HG03095 (cell line): ENCODE measurements around the gene MBNL1.

Source experiments
- ATAC-seq: cut with Tn5 transposase; IDR thresholded peaks from one replicate; pipeline ENCODE4 v1.9.1; 2021; ENCODE audit warnings: moderate library complexity; ENCODE audit not compliant: unreplicated experiment

The MBNL1 gene

DNA sequence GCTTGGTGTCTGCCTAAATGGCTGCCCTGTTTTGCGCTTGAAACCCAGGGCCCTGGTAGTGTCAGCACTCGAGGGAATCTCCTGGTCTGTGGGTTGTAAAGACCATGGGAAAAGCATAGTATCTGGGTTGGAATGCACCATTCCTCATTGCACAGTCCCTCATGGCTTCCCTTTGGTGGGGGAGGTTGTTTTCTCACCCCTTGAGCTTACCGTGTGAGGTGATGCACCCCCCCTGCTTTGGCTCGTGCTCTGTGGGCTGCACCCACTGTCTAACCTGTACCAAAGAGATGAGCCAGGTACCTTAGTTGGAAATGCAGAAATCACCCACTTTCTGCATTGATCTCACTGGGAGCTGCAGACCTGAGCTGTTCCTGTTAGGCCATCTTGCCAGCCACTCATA lies 104.7 kb downstream of the MBNL1 start:
- ATAC-seq, result no peak

DNA sequence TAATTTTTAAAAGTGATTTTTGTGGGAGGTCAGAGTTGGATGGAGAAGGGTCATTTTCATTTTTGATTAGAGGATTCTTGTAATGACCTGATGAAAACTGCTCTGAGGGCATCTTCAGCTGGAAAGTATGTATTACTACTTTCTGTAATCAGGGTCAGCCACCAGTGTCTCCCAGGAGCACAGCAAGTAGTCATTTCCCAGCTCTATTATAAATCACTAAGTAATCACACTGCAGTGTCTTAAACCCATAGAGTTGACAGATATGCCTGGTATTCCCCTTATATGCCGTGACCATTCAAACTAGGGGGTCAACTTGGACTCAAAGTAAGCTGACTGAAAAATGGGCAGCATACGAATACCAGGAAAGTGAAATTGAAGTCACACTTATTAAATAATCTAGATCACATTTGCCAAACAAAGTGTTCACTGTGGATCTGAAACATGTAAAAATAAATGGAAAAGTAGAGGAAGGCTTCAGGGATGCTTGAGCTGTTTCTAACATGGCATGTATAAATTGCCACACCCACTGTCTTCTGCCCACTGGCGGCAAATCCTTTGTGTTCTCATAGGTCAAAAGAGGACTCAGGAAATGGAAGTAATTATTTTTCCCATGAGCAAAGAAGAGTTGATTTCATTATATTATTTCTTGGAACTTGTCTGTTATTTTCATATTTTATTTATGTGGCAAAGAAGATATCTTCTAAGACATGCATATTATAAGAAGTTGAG lies 105.7 kb downstream of the MBNL1 start:
- peak; percentile 36 for ATAC-seq

DNA sequence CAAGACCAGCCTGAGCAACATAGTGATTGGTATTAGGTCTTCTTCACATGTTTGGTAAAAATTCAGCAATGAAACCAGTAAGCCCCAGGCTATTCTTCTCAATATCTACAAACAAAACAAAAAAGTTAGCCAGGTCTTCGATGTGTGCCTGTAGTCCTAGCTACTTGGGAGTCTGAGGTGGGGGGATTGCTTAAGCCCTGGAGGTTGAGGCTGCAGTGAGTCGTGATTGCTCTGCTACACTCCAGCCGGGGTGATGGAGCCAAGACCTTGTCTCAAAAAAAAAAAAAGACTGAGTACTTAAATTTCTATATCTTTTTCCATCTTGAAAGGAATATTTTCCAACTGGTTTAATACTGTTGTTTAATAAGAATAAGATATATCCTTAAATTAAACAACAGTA lies 106.8 kb downstream of the MBNL1 start:
- no peak for ATAC-seq

DNA sequence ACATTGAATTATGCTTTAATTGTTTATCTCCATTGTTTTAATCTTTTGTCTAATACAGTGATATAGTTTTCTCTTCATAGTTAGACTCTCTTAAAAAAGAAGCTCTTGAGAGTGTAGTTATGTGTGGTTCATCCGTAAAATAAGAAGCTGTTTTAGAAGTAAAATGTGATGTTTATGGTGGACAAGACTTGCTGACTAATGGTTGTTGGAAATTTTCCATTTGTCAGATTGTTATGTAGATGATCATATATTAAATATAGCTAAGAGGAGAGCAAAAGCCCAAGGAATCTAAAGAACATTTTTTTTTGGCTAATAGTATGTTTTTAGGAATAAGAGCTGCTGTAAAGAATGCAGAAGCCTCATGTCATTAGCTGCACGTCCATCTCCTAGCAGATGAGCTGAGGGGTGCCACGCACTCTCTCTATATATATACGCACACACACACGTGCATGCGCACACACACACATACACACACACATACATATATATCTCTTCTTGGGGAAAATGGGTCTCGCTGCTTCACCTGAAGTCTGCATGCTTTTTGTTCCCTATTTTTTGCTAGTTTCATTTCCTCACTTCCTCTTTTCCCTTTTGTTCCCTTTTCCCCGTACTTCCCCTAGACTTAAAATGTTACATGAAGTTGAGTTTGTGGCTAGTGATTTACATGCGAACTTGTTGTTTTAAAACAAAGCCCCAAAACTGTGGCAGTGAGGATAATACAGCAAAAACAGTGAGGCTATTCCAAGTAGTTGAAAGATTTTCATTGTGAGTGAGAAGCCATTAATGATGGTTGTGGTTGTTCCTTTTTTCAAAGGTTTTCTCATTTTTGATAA lies 107.8 kb downstream of the MBNL1 start:
- peak; percentile 72 for ATAC-seq

DNA sequence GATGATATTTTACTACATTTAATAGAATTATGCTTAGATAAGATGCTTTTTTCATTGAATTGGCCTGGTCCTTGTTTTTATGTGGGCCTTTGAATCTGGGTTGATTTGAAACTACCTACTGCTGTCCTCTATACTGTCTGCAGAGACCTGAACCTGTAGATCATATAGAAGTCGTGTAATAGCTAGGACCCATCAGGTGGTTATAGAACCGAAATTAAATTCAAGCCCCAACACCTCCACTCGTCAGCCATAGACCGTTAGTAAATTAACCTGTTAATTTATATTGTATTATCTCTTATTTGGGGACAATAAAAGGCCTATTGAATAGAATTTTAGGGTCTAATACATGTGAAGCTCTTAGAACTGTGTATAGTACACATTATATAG lies 108.4 kb downstream of the MBNL1 start:
- no peak for ATAC-seq

DNA sequence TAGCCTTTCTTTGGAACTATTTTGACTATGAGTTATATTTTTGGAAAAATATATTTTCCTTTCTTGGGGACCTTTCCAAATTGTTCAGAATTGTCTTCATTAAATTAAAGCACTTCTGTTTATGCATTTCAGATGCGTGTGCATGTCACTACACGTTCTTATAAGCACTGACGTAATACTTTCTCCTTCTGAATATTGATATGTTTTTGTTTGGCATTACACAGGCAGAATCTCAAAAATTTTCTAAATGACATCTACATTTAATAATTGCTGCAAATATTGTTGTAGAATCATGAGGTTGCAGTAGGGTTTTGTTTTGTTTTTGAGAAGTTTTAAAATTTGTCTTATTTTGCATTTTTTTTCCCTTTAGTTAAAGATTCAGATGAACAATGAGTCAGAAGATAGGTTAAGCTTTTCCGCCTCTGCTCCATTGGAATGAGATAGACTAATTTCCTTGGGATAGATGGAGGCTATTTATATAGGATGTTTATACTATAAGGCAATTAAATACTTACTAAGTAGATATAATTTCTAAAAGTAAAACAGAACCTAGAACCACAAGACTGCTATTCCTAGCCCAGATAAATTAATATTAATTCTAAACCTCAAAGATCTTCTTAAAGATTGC lies 110.8 kb downstream of the MBNL1 start:
- no peak for ATAC-seq

DNA sequence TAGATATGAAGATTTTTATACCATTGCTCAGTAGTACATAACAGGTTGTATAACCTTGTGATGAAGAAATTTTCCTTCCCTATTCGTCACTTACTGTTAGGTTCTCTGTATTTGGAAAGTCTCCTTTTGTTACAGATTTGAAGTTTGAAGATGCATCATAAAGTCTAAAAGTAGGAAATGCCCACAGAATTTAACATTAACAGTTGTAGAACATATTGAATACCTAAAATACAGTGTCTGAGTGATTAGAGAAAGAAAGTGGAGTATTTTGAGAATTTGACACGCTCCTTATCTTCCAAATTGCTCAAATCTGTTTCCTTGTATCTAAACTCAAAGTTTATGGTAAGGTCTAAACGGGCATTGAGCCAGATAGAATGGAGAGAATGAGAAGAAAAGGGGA lies 111.3 kb downstream of the MBNL1 start:
- no peak for ATAC-seq

DNA sequence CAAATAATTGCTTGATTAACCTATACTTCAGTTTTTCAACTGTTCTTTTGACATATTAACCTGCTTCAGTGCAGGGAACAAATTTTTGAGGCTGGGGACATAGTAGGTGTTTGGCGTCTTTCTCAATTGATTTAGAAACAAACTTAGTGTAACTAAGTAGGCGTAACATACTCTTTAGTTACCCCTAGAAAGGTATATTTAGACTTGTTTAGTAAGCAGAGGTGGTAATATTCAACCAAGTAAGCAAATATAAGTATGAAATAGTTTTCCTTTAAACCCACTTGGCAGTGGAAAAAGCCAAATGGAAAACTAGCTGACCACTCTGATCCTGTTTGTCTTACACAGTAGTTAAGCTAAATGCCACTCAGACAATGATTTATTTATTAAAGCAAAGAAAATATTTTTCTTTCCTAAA lies 113.2 kb downstream of the MBNL1 start:
- no peak for ATAC-seq

DNA sequence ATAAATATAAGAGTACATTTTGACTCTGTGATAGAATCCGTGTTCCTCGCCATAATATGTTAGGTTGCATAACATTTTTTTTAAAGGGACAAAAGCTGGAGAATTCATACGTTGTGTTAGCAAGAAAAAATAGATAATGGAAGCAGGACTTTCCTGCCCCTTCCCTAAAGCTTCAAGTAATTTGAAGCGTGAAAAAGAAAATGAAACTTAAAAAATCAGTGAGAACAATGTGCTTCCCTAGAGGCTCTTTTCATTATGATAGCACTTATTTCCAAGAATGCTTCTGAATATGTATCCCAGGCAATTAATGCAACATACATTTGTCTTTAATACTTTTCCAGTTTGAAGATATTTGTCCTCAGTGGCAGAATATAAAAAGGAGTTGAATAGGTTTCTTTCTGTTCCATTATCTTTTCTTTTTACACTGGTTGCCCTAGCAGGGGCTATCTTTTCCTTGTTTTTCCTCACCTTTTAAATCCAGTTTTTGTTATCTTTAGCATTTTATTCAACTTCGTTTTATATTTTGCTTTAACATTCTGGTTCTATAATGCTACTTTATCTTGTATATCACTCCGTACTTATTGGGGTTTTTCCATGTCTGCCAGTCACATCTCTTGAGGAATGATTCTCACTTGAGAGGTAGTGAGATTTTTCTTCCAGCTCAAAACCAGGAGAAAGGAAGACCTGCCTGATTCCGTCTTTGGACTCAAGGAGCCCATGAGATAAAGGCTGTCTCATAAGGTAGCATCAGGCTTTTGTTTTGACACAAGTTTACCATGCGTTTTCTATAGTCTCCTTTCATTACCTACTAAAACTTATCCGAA lies 113.8 kb downstream of the MBNL1 start:
- no peak for ATAC-seq

DNA sequence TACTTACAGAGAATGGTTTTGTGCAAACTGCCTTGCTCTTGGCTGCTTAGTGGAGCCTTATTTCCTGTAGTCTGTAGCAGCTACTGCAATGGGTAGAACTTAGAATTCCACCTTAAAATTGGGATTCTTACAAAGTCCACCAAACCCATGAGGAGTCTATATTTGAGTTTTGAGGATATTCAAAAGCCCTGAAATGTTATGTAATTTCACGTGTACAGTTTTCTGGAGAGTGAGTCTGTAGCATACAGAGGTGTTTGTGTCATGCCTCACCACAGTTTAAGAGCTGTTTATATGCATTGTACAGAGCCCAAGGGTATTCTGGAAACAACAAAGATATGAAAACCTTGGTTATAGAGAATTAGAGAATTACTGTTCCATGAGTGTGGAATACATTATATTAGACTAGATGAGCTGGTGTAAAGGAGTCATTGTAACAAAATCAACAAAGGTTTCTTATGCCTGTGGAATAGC lies 114.4 kb downstream of the MBNL1 start:
- no peak for ATAC-seq

DNA sequence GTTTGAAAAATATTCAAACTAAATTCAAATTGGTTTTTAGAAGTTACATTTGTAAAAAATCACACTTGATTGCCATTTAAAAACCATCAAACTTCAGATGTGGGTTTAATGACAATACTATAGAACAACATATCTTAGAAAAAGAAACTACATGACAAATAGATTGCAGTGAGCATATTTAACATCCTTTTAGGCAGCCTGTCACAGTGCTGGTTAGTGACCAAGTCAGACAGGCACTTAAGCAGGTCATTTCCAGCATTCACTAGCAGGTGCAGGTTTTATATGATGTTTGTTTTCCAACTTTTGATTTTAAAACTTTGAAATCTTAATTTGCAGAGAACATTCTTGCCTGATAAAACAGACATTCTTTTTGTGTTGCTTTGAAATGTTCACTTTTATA lies 115.7 kb downstream of the MBNL1 start:
- no peak for ATAC-seq

DNA sequence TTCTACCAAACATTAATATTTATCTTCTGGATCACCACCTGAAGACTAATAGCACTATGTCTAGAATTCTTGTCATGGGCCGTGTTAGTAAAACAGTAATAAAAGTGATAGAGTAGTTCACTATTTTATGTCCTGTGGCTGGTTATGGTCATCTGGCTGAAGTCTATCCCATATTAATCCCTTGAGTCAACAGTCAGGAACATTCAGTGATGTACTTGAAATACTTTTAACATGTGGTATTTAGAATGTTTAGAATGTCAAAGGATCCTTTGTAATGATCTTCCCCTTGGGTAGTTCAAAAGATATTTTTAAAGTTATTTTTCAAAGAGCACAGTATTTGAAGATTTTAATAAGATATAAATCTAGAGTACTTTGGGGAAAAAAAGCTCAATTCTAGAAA lies 117.0 kb downstream of the MBNL1 start:
- no peak for ATAC-seq

DNA sequence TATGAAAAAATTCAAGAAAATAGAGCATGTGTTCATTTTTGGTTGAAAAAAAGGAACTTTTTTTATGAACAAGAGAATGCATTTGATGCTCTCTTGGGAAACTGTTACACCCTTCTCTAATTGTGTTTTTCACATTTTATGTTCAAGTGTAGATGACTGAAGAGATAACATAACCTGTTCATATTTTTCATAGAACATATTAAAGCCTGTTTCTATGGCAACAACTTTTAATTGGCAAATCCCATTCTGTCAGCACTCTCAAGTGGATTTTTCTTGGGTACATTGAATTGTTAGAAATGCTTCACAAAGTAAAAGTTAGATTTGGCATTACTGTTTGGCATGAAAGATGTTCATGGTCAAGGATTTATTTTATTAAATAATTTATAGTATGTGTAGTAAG lies 117.5 kb downstream of the MBNL1 start:
- ATAC-seq, result no peak

DNA sequence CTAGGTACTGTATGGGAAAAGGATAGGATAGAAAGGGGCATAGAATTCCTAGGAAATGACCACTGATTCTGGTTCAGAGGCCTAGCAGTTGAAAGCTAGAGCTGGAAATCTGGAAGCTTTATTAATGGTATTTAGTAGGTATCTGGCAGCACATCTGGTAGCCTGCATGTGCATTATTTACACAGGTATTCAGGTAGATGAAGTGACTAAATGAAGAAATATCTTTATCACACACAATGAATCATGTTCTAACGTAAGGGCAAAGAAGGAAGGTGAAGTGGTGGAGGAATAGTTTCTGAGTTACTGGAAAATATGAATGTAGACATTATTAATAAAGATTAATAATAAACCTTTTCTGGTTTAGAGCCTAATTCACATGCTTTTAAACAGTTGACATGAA lies 119.9 kb downstream of the MBNL1 start:
- no peak for ATAC-seq

DNA sequence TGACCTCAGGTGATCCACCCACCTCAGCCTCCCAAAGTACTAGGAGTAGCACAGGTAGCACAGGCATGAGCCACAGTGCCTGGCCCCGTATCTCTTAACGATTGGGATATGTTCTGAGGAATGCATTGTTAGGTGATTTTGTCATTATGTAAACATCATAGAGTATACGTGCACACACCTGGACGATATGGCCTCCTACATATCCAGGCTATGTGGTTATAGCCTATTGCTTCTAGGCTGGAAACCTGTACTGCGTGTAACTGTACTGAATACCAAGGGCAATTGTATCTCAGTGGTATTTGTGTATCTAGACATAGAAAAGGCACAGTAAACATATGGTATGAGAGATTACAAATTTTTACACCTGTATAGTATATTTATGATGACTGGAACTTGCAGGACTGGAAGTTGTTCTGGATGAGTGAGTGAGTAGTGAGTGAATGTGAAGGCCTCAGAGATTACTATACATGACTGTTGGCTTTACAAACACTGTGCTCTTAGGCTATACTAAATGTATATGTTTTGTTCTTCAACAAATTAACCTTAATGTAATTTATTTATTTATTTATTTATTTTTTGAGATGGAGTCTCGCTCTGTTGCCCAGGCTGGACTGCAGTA lies 120.7 kb downstream of the MBNL1 start:
- ATAC-seq, result no peak

DNA sequence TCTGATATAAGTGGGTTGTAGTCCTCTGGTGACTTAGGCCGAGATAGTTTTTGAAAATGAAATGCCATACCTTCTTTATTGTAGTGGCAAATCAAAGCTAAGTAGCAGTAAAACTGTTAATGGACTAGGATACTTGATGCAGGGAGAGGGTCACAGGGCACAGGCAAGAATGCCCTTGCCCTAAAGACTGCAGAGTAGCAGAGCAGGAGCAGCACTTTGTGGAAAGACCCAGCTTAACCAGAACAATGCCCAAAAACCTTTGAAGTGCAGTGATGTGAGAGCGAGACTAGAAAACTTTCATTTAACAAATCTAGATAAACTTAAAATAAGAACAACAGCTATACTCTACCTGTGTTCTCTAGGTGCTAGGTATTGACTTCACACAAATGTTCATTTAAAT lies 121.9 kb downstream of the MBNL1 start:
- no peak for ATAC-seq

DNA sequence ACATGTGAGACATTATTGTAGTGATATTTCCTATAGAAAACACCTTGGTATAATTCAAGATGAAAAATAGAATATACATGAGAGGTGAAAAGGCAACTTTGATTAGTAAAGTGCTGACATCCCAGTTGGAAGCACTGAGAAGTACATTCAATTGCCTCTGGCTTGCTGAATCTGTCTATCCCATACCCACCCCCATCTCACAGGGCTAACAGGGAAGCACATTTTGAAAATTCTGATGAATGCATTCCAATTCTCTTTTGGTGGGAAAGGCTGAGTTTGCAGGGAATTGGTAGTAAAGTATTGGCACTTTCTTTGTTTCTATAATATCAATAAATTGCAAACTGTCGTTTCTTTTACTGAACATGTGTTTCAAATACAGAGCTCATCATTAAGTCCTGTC lies 122.9 kb downstream of the MBNL1 start:
- ATAC-seq, result no peak

DNA sequence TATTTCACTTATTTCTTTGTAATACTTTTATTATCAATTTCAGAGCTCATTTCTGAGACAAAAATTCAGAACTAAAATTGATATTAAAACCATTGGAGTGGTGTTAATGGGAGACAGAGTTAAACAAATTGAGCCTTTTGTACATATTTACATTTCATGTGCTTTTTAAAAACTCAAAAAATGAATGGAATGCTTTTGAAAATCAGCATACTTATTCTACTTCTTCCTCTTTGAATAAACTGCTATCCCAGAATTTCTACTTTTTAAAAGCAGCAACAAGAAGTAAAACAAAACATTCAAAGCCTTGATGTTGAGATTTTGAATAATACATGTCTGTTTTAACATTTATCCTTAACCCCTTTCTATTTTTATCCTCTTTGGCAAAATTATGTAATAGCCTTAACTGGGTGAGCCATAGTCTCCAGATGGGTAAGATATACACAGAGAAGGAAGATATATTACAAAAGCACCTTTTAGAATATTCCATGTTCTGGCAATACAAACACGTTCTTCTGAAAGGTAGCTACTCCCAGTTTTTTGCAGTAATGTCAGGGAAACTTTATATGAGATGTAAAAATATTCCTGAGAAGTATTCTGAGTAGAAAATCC lies 123.6 kb downstream of the MBNL1 start:
- no peak for ATAC-seq

DNA sequence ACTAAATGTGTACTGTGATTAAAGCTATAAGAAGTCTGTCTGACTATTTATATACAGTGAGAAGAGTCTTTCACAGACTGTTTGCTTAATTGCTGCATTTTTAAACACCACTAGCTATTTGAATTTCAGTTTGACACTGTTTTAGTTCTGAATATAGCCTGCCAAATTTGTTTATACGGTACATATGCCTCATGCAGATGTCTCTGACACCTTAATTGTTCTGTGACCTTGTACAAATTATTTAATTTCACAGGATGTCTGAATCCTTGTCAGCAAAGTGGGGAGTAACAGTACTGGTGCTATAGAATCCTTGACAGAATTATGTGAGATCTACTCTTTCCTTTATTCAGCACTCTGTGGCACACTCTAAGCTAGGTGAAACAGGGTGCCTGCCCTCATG lies 125.5 kb downstream of the MBNL1 start:
- no peak for ATAC-seq

DNA sequence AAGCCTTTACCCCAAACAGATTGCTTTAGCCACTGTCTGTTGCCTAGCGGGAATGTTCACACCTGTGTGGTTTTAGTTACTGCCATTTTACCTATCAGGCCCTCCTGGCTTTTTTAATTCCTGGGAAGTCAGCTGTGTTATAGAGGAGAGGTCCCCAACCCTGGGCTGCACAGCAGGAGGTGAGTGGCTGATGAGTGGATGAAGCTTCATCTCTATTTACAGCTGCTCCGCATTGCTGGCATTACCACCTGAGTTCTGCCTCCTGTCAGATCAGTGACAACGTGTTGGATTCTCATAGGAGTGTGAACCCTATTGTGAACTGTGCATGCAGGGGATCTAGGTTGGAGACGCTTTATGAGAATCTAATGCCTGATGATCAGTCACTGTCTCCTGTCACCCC lies 127.0 kb downstream of the MBNL1 start:
- no peak for ATAC-seq
